ENCODE measurements around the gene NFE2. TPM values are rescaled to one million over a fixed set of nuclear protein-coding genes. Genes with fewer than 3 reads are reported as not detected.

The NFE2 gene
- total RNA-seq, 4 donors from 2014 or later = not detected

- 0% methylated on average over 34 to 46 of the region's 49 CpGs for WGBS, 2 donors
- Histone ChIP-seq H3K4me3 (peak within 1 kb of the TSS; percentile 58 to 79 (median 66)), H3K9me3 (no peaks in the 10 kb centered on the region), H3K27ac (peak within 1 kb of the TSS; percentile 89 to 97 (median 93)), H3K4me1 (peaks cover 0 to 50% (median 38%) of the 10 kb centered on the region in 4 donors), H3K36me3 (peaks cover 0 to 28% (median 0%) of the 10 kb centered on the region in 3 donors), H3K27me3 (no peaks in the 10 kb centered on the region)
- peak; percentile 59 to 90 for TF ChIP-seq POLR2A (IDR thresholded peaks at IDR 0.05)
- TF ChIP-seq EP300 (IDR thresholded peaks at IDR 0.05) = peak in 1 of 2 donors; percentile 95
- TF ChIP-seq, protein P1, sequence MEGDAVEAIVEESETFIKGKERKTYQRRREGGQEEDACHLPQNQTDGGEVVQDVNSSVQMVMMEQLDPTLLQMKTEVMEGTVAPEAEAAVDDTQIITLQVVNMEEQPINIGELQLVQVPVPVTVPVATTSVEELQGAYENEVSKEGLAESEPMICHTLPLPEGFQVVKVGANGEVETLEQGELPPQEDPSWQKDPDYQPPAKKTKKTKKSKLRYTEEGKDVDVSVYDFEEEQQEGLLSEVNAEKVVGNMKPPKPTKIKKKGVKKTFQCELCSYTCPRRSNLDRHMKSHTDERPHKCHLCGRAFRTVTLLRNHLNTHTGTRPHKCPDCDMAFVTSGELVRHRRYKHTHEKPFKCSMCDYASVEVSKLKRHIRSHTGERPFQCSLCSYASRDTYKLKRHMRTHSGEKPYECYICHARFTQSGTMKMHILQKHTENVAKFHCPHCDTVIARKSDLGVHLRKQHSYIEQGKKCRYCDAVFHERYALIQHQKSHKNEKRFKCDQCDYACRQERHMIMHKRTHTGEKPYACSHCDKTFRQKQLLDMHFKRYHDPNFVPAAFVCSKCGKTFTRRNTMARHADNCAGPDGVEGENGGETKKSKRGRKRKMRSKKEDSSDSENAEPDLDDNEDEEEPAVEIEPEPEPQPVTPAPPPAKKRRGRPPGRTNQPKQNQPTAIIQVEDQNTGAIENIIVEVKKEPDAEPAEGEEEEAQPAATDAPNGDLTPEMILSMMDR (IDR thresholded peaks at IDR 0.05) = peak in 1 of 5 experiments; percentile 33
- DNase-seq (ENCODE audit: low spot score in 2 of 2) = peak; percentile 98
These were observed 21.0 kb downstream of the NFE2 start, which contains the start of gene CBX5 for GRCh38 chr12:54279632-54280467. Gene CBX5 (minus strand): TSS chr12:54280122. CDS start chr12:54257650, 22,472 bp downstream.

DNA sequence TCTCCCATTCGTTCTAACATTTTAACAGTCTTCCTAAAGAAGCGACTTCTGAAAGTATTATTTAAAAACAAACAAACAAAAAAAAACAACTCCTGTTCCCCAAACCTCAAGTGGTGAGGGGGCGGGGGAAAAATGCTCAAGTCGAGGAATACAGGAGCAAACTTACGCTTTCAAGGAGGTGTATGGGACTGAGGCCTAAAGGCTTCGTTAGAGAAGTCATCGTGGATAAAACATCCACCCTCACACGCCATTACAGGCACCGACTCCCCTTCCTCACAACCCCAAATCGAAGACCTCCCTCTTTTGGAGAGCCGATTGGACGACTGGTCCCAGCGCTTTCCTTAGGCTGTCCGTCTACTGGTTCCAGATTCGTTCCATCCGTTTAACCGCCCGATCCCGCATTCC is 21.6 kb downstream of the NFE2 start:
- WGBS, 2 donors = 1% methylated on average over 19 of the region's 19 CpGs
- no peak for DNase-seq (ENCODE audit: low spot score in 2 of 2)
- Histone ChIP-seq H3K27me3 (no peaks in the 10 kb centered on the region), H3K4me1 (peaks cover 0 to 49% (median 38%) of the 10 kb centered on the region in 4 donors), H3K4me3 (peak overlapping the region; percentile 53 to 79 (median 60)), H3K27ac (peak overlapping the region; percentile 89 to 97 (median 93)), H3K9me3 (no peaks in the 10 kb centered on the region), H3K36me3 (peaks cover 0 to 27% (median 0%) of the 10 kb centered on the region in 3 donors)
- TF ChIP-seq, protein P1 (IDR thresholded peaks at IDR 0.05) = no peak
- TF ChIP-seq POLR2A (IDR thresholded peaks at IDR 0.05) (no peak), EP300 (IDR thresholded peaks at IDR 0.05) (no peak)

- Histone ChIP-seq H3K9me3 (no peaks in the 10 kb centered on the region), H3K4me3 (no peak overlapping the region), H3K27ac (peak overlapping the region in 2 of 4 donors; percentile 92 to 97), H3K36me3 (peaks cover 0 to 26% (median 0%) of the 10 kb centered on the region in 3 donors), H3K4me1 (peaks cover 0 to 35% (median 24%) of the 10 kb centered on the region in 4 donors), H3K27me3 (no peaks in the 10 kb centered on the region)
- WGBS, 2 donors = 14 to 29% methylated on average over 5 of the region's 5 CpGs
- no peak for DNase-seq (ENCODE audit: low spot score in 2 of 2)
- TF ChIP-seq EP300 (IDR thresholded peaks at IDR 0.05) = no peak
- no peak for TF ChIP-seq POLR2A (IDR thresholded peaks at IDR 0.05)
- TF ChIP-seq, protein P1 (IDR thresholded peaks at IDR 0.05) = no peak
These were observed 23.0 kb downstream of the NFE2 start for GRCh38 chr12:54277823-54278276.

DNA sequence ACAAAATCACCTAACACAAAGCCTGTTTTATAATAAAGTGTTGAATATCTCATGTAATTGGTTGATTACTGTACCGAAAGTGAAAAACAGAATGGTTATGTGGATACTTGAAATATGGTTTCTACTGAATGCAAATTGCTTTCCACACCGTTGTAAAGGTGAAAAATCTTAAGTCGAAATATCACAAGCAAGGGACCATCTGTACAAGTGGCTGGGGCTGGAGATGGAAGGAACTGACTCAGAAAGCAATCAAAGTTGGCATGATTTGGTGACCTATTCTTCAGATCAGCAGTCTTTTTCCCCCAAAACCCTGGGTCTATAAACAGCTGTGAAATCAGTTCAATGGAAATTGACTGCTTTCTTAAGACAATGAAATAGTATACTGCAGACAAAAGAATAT is 24.4 kb downstream of the NFE2 start:
- H3K27ac ChIP-seq = no peak overlapping the region
- peaks cover 0 to 20% (median 13%) of the 10 kb centered on the region in 4 donors for H3K4me1 ChIP-seq
- DNase-seq (ENCODE audit: low spot score in 2 of 2) = no peak
- H3K4me3 ChIP-seq = no peak overlapping the region
- peaks cover 0 to 15% (median 0%) of the 10 kb centered on the region in 3 donors for H3K36me3 ChIP-seq
- TF ChIP-seq EP300 (IDR thresholded peaks at IDR 0.05) (no peak), POLR2A (IDR thresholded peaks at IDR 0.05) (no peak)
- TF ChIP-seq, protein P1 (IDR thresholded peaks at IDR 0.05) = no peak
- H3K9me3 ChIP-seq = no peaks in the 10 kb centered on the region
- 84 to 87% methylated on average over 3 of the region's 3 CpGs for WGBS, 2 donors
- H3K27me3 ChIP-seq = no peaks in the 10 kb centered on the region

DNA sequence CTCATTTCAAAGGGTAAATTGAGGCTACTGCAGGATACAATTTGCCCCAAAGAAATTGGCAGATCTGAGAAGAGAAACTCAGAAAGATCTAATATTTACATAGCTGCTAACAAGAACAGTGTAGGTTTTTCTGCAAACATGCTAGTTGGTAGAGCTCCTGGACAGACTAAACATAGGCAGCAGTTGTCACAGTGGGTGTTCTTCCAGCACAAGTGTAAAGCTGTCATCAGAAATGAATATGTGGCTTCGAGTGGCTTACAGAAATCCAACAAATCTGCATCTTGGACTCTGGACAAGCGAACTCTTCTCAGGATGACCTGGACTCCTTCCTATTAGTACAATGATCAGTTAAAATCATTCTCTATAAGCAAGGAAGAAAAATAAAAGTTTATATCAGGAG is 26.8 kb downstream of the NFE2 start:
- H3K4me1 ChIP-seq = peaks cover 0 to 19% (median 13%) of the 10 kb centered on the region in 4 donors
- DNase-seq (ENCODE audit: low spot score in 2 of 2) = no peak
- H3K27ac ChIP-seq = no peak overlapping the region
- peaks cover 0 to 15% (median 0%) of the 10 kb centered on the region in 3 donors for H3K36me3 ChIP-seq
- 84 to 87% methylated on average over 2 of the region's 2 CpGs for WGBS, 2 donors
- H3K27me3 ChIP-seq = no peaks in the 10 kb centered on the region
- no peaks in the 10 kb centered on the region for H3K9me3 ChIP-seq
- no peak overlapping the region for H3K4me3 ChIP-seq
- TF ChIP-seq EP300 (IDR thresholded peaks at IDR 0.05) (no peak), POLR2A (IDR thresholded peaks at IDR 0.05) (no peak)
- TF ChIP-seq, protein P1 (IDR thresholded peaks at IDR 0.05) = no peak

Data from tibial nerve (tissue), 4 donors.